SIG-M5 (cell line): ENCODE measurements around the gene TOM1L1.

Source experiments
- DNase-seq: peaks from one replicate; lab custom pipeline; 2025; lab: John Stamatoyannopoulos, UW

Gene TOM1L1

DNA sequence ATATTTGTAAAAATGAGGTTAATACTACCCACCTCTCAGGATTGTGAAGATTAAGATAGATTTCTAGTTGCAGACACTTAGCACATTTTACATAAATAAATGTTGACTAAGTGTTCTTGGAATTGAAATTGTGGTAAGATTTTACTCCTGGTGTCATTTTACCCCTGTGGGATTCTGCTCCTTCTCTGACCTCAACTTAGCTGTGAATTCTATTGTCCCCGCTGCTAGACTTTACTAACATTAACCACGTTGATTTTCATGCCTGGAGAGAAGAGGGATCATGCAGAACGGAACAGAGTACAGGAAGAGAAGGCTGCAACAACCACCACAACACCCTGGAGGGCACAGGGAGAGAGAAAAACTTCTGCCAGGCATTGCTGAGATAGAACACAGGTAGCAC lies 2.1 kb upstream of the TOM1L1 start:
- DNase-seq: no peak

- no peak for DNase-seq
Observed at GRCh38 chr17:54899201-54899600, 1.5 kb upstream of the TOM1L1 start.

DNA sequence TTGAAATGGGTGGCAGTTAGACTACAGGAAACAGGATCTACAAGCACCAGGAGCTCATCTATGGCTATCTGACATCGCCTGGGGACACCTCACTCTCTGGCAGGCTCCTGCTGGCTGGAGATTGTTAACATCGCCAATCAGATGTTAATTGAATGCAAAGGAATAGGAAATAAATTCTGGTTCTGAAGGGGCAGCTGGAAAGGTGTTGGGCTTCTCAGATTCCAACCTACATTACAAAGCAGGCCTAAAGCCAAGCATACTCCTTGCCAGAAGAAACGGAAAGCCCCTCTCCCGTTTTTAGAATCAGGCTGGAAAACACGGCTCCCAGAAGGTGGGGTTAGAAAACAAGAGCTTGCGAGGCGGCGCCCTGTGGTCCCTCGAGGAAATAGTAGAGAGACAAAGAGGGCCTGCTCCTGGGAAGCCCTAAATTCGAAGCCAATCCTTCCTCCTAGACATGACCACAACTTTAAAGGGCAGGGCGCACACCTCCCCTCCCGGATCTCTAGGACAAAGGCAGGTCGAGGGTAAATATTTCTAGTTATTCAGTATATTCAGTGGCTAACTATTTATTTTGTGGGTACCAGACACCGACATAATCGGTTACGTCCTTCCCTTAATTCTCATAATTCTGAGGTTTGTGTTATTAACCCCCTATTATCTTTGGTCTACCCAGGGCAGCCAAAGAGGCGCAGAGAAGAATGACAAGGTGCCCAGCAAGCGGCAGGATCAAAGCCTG lies 763 bp upstream of the TOM1L1 start:
- no peak for DNase-seq

DNA sequence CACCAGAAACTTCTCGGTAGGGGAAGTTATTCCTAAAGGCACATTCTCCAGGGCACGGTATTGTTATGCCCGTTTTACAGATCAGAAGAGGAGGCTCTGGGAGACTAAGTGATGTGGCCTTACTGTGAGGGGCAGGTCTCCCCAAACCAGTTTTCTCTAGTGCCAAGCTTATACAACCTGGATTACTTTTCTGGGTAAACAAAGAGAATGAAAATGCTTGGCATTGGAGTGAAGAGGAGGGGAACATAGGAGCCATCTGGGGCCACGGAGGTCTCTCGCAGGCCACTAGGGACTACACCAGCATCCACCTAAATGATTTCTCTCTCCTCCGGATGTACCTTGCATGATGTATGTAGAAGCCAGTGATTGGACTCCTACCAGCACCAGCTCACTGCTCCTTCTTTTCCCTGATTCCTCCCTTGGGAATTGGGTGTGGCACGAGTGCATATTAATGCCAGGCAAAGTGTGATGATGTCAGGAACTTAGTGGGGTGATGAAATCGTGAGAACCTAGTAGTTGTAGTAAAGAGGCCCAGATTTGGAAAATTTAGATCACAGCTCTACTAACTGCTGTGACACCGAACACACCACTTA lies 674 bp downstream of the TOM1L1 start:
- no peak for DNase-seq

- DNase-seq: no peak
Observed at GRCh38 chr17:54902017-54902416, 1.4 kb downstream of the TOM1L1 start.

- no peak for DNase-seq
Observed at GRCh38 chr17:54902611-54903010, 2.0 kb downstream of the TOM1L1 start.

DNA sequence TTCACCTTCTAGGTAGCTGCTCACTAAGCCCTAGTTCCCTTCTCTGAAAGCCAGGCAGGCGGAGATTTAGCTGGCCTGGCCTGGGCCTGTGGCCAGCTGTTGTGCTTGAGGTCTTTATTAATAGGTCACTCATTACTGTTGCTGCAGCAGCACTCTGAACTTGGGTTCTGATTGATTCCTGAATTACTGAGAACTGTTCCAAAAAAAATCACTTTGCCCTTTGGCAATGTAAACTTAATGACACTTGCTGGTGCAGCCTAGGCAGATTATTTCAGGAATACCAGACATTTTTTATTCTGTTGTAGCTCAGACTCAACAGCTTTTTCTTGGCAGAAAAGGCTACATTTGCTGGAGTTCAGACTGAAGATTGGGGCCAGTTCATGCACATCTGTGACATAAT lies 2.7 kb downstream of the TOM1L1 start:
- no peak for DNase-seq

DNA sequence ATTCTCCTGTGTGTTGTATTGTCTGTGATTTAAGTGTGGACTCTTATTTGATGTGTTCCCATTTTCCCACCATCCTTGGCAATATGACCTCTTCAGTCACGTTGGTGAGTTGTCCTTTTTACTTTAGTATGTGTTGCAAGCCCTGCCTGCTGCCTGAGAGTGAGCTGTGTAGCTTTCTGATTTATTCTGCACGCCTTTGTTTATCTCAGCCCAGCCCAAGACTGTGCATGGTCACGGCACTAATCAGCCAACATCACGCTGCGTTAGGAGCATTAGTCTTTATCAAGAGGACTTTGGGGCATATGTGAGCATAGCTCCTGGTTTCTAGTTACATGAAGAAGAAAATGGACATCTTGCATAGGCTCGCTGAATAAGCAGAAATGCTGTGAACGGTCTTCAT lies 6.0 kb downstream of the TOM1L1 start:
- no peak for DNase-seq

DNA sequence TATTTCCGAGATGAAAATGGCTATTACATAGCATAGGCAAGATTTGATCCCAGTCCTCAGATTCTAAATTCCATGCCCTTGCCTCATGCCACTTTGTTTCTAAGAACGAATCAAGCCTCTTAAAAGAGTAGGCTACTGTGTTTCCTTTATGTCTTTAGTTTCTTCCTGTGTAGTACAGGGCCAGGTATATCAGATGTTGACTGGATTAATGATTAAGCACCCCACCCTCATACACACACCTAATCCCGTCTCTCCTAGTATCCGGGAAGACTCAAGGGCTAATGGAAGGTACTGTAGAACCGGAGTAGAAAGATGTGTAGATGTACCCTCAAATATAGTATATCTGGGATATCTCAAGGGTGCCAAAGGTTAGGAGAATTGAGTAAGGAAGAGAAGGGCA lies 6.7 kb downstream of the TOM1L1 start:
- no peak for DNase-seq

- no peak for DNase-seq
Observed at GRCh38 chr17:54909766-54910165, 9.1 kb downstream of the TOM1L1 start.

- DNase-seq: no peak
Observed at GRCh38 chr17:54916721-54917120, 16.1 kb downstream of the TOM1L1 start.

- no peak for DNase-seq
Observed at GRCh38 chr17:54919425-54919824, 18.8 kb downstream of the TOM1L1 start.

DNA sequence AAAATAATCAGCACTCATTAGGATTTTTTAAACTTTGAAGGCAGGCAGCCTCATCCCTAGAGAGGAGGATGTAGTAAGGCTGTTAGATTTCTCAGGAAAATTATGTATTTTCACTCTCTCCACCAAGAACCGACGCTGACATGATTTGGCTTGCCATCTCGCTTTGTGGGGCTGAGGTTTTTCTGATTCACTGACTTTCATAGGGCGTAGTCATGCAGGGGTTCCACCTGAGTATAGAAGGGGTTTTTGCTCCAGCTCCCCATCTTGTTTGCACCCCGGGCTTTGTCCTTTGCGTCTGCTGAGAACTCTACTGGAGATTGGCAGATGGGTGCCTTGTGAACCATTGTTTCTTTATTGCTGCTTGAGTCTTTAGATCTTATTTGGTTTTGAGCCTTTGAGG lies 20.2 kb downstream of the TOM1L1 start:
- no peak for DNase-seq

- DNase-seq: no peak
Observed at GRCh38 chr17:54924405-54924804, 23.8 kb downstream of the TOM1L1 start.

DNA sequence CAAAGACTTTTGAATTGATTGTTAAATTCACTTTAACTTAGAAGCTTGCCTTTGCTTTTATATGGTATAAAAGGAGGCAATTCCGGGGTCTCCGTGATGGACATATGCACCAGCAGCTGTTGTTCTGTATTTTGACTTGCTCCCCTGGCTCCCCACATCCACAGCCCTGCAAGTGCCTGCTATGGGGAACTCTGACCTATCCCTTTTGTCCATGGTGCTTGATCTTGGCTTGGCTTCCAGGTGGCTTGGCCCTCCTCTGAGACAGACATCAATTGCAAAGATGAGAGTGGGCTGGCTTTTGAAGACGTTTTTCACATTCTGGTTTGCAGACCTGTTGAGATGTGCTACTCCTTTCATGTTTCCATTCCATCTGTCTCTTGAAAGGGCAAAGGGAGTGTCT lies 26.9 kb downstream of the TOM1L1 start:
- no peak for DNase-seq

- DNase-seq: no peak
Observed at GRCh38 chr17:54932711-54933110, 32.1 kb downstream of the TOM1L1 start.

DNA sequence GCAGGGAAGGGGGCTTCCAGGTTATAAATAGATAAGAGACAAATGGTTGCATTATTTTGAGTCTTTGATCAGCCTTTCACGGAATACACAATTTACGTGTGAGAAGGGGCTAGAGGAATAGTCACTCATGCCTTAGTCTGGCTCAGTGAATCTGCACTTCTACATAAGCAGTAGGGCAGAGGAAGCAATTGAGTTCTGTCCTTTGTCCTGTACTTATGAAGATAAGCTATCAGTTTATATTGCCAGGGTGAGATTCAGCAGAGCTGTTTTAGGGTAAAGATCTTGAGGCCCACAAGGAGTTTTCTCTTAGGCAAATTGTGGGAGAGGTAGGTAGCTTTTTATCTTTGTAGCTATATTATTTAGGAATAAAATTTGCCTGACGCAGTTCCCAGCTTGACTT lies 33.3 kb downstream of the TOM1L1 start:
- DNase-seq: no peak

GRCh38 chr17:54935471-54935870 lies 34.8 kb downstream of the TOM1L1 start:
- DNase-seq: no peak

DNA sequence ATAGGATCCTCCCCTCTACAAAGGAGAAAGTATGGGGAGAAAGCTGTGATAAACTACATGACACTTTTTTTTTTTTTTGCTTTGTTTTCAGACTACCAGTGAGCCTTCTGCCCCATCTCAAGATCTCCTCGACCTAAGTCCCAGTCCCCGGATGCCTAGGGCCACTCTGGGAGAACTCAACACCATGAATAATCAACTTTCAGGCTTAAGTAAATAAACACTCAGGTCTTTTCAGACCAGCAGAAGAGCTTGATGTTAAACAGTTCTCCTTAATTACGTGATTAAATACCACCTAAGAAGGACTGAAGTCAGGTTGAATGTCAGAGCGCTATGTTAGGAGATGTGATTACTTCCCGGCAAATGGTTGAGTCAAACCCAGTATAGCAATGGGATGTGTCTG lies 36.4 kb downstream of the TOM1L1 start:
- no peak for DNase-seq

- DNase-seq: no peak
Observed at GRCh38 chr17:54937426-54937825, 36.8 kb downstream of the TOM1L1 start.

GRCh38 chr17:54941285-54941684 lies 40.6 kb downstream of the TOM1L1 start:
- no peak for DNase-seq

DNA sequence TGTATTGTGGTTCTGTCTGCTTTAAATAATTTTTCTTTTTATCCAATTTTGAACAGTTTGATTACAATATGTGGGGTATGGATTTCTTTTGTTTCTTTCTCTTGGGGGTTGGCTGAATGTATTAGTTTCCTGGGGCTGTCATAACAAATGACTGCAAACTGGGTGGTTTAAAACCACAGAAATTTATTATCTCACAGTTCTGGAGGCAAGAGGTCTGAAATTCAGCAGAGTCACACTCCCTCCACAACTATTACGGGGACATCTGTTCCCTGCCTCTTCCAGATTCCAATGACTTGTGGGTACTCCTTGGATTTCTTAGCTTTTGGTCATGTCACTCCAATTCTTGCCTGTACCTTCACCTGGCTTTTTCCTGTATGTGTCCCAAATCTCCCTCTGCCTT lies 44.1 kb downstream of the TOM1L1 start:
- DNase-seq: no peak

GRCh38 chr17:54945231-54945630 lies 44.6 kb downstream of the TOM1L1 start:
- no peak for DNase-seq

DNA sequence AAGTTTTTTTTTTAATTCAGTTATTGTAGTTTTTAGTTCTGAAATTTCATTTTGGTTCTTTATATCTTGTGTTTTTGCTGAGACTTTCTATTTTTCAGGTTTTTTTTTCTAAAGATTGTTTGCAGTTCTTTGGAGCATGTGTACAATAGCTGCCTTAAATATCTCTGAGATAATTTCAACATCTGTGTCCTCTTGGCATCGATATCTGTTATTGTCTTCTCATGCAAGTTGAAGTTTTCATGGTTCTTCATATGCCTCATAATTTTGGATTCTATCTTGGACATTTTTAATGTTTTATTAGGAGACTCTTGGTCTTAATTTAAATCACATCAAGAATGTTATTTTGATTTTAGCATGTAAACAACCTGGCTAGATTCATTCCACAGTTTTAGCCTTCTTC lies 45.0 kb downstream of the TOM1L1 start:
- DNase-seq: no peak
